ENCODE measurements around the gene NETO2. TPM values are rescaled to one million over a fixed set of nuclear protein-coding genes. Genes with fewer than 3 reads are reported as not detected.
A peak's percentile ranks its signal among the peaks of the same experiment; 100 is the strongest.
"Not testable (repeated sequence)": the region's sequence is repeated elsewhere in the genome, so short reads cannot be mapped to it uniquely, and the experiment has no call there.

Gene NETO2
- total RNA-seq, 1 donor = 6.0 TPM

DNA sequence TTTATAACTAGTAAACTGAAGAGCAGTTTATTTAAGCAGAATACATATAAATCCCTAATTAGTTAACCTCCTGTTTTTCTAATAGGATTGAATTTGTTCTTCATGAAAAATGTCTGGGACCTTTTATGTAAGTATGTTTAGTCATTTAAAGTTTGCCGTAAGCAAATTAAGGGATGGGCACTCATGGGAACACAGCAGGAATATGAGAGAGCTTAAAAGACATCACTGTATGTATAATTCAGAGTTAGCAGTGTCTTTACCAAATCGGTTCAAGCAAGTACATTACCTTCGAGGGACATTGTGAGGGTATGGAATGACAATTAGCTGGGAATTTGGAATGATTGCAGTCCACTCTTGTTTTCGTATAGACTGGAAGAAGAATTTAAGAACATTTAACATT, 17.7 kb upstream of the NETO2 start:
- no peak overlapping the region for H3K4me3 ChIP-seq (ENCODE audit: low read depth, low read length)
- TF ChIP-seq, protein P1, sequence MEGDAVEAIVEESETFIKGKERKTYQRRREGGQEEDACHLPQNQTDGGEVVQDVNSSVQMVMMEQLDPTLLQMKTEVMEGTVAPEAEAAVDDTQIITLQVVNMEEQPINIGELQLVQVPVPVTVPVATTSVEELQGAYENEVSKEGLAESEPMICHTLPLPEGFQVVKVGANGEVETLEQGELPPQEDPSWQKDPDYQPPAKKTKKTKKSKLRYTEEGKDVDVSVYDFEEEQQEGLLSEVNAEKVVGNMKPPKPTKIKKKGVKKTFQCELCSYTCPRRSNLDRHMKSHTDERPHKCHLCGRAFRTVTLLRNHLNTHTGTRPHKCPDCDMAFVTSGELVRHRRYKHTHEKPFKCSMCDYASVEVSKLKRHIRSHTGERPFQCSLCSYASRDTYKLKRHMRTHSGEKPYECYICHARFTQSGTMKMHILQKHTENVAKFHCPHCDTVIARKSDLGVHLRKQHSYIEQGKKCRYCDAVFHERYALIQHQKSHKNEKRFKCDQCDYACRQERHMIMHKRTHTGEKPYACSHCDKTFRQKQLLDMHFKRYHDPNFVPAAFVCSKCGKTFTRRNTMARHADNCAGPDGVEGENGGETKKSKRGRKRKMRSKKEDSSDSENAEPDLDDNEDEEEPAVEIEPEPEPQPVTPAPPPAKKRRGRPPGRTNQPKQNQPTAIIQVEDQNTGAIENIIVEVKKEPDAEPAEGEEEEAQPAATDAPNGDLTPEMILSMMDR (IDR thresholded peaks at IDR 0.05; ENCODE audit: insufficient read depth, low read length) = no peak
- no peak for DNase-seq (ENCODE audit: low read depth)

GRCh38 chr16:47160422-47160821, 16.7 kb upstream of the NETO2 start:
- DNase-seq (ENCODE audit: low read depth) = no peak
- TF ChIP-seq, protein P1 (IDR thresholded peaks at IDR 0.05; ENCODE audit: insufficient read depth, low read length) = no peak
- no peak overlapping the region for H3K4me3 ChIP-seq (ENCODE audit: low read depth, low read length)

GRCh38 chr16:47158992-47159391, 15.2 kb upstream of the NETO2 start:
- no peak overlapping the region for H3K4me3 ChIP-seq (ENCODE audit: low read depth, low read length)
- no peak for DNase-seq (ENCODE audit: low read depth)
- TF ChIP-seq, protein P1 (IDR thresholded peaks at IDR 0.05; ENCODE audit: insufficient read depth, low read length) = no peak

DNA sequence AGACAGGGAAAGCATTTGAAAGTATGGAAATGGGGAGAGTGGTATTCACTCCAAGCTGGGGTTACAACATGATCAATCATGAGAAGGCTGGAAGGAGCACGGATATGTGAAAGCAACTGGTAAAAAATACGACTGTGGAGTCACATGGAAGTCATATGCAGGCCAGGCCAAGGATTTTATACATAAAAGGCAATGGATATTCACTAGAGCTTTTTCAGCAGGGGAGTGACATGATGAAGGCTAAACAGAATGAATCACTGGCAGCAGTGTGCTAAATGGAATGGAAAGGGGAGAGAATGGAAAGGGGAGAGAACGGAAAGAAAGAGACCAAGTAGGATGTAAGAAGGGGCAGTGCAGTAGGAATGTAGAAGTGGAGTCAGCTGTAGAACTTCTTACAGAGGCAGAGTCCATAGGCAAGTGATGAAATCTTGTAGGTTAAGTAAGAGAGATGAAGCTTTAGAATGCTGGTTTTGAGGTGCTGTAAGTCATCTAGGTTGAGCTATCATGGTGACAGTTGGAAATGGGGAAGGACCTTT, 13.0 kb upstream of the NETO2 start:
- H3K4me3 ChIP-seq (ENCODE audit: low read depth, low read length) = no peak overlapping the region
- no peak for DNase-seq (ENCODE audit: low read depth)
- TF ChIP-seq, protein P1 (IDR thresholded peaks at IDR 0.05; ENCODE audit: insufficient read depth, low read length) = no peak

- H3K4me3 ChIP-seq (ENCODE audit: low read depth, low read length); DNase-seq (ENCODE audit: low read depth): not testable (repeated sequence)
These were observed 8.8 kb upstream of the NETO2 start for GRCh38 chr16:47152501-47152900.

DNA sequence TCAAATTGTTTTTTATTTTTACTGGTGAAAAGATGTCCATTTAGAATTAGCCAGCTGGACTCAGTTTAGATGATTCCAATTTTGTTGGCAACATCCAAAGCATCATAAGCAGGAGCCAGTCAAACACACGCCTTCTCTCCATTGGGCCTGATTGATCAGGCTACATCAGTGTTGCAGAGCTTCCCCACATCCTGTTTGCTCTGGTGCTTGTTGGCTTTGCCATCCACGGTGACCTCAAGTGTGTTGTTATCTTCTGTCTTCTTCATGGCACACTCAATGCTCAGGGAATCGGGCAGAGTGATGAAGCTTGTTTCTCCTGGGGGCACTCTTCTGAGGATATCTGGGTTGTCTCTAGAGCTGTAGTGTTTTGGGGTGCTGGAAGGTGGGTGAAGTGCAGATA, 6.3 kb upstream of the NETO2 start:
- TF ChIP-seq, protein P1 (IDR thresholded peaks at IDR 0.05; ENCODE audit: insufficient read depth, low read length) = no peak
- no peak for DNase-seq (ENCODE audit: low read depth)
- no peak overlapping the region for H3K4me3 ChIP-seq (ENCODE audit: low read depth, low read length)

DNA sequence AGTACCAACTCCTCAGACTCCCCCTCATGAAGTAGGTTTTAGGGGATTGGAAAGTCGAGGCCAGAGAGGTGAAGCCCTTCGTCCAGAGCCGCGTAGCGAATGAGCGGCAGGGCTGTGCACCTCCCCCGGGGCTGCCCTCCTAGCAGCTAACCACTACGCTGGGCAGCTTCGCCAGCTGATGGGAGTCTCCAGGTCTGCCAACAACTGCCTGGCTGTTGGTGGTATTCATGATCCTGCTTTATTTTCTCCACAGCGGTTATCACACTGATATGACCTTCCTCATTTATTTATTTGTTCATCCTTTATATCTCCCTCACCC, 773 bp upstream of the NETO2 start:
- DNase-seq (ENCODE audit: low read depth) = no peak
- peak overlapping the region; percentile 74 for H3K4me3 ChIP-seq (ENCODE audit: low read depth, low read length)
- TF ChIP-seq, protein P1 (IDR thresholded peaks at IDR 0.05; ENCODE audit: insufficient read depth, low read length) = no peak
